NCI-H446 (cell line): ENCODE measurements around the gene CNKSR3.
"Not testable (repeated sequence)": the region's sequence is repeated elsewhere in the genome, so short reads cannot be mapped to it uniquely, and the experiment has no call there.

Source experiments
- DNase-seq, 2 experiments: peaks; one replicate each; lab custom pipeline; 2025; lab: John Stamatoyannopoulos, UW

CNKSR3 gene

GRCh38 chr6:154528310-154528915 lies 17.9 kb upstream of the CNKSR3 start:
- DNase-seq: no peak

GRCh38 chr6:154526996-154527395 lies 16.5 kb upstream of the CNKSR3 start:
- no peak for DNase-seq

GRCh38 chr6:154522576-154522975 lies 12.1 kb upstream of the CNKSR3 start:
- no peak for DNase-seq

GRCh38 chr6:154521412-154521811 lies 10.9 kb upstream of the CNKSR3 start:
- DNase-seq: no peak

GRCh38 chr6:154520280-154520679 lies 9.8 kb upstream of the CNKSR3 start:
- DNase-seq: no peak

- DNase-seq: no peak
Measured at GRCh38 chr6:154518396-154518795, 7.9 kb upstream of the CNKSR3 start.

GRCh38 chr6:154516276-154516675 lies 5.8 kb upstream of the CNKSR3 start:
- no peak for DNase-seq

GRCh38 chr6:154515826-154516225 lies 5.3 kb upstream of the CNKSR3 start:
- DNase-seq: no peak

GRCh38 chr6:154515076-154515475 lies 4.6 kb upstream of the CNKSR3 start:
- not testable (repeated sequence) for DNase-seq

- DNase-seq: no peak
Measured at GRCh38 chr6:154514481-154514880, 4.0 kb upstream of the CNKSR3 start.

GRCh38 chr6:154513601-154514320 lies 3.3 kb upstream of the CNKSR3 start:
- DNase-seq: no peak

- DNase-seq: no peak
Measured at GRCh38 chr6:154512201-154512600, 1.7 kb upstream of the CNKSR3 start.

GRCh38 chr6:154511791-154512190 lies 1.3 kb upstream of the CNKSR3 start:
- no peak for DNase-seq

GRCh38 chr6:154509421-154510143 lies 903 bp downstream of the CNKSR3 start:
- no peak for DNase-seq

- no peak for DNase-seq
Measured at GRCh38 chr6:154508573-154509375, 1.7 kb downstream of the CNKSR3 start.

- no peak for DNase-seq
Measured at GRCh38 chr6:154506991-154507898, 3.2 kb downstream of the CNKSR3 start.

GRCh38 chr6:154506582-154506981 lies 3.9 kb downstream of the CNKSR3 start:
- no peak for DNase-seq

GRCh38 chr6:154506108-154506507 lies 4.4 kb downstream of the CNKSR3 start:
- DNase-seq: no peak

- DNase-seq: no peak
Measured at GRCh38 chr6:154504865-154505449, 5.5 kb downstream of the CNKSR3 start.

- DNase-seq: no peak
Measured at GRCh38 chr6:154504102-154504501, 6.4 kb downstream of the CNKSR3 start.

- DNase-seq: no peak
Measured at GRCh38 chr6:154503658-154504057, 6.8 kb downstream of the CNKSR3 start.
